BJ (cell line): ENCODE data around the gene IRF9. TPM values are rescaled to one million over a fixed set of nuclear protein-coding genes. Genes with fewer than 3 reads are reported as not detected.

ENCODE experiments used
- CTCF ChIA-PET: fragments of 350-600 bp; formaldehyde crosslinking; extraction: SDS; loops from one replicate; lab custom pipeline; 2021; ENCODE audit warnings: antibody characterized with exemption, inconsistent platforms; lab: Yijun Ruan, JAX
- POLR2A ChIA-PET: fragments of 300-600 bp; sonication (Branson Sonifier 250); formaldehyde crosslinking; extraction: SDS; loops from one replicate; lab custom pipeline; 2021; ENCODE audit warnings: antibody characterized with exemption; lab: Charles Lee
- DNase-seq: peaks from one replicate; pipeline ENCODE4 v3.0.0-alpha.2; 2011; ENCODE audit warnings: low read depth
- H3K27me3 ChIP-seq: 2 replicates; pipeline ENCODE4 v1.6.0; 2011; ENCODE audit warnings: low read length; ENCODE audit not compliant: control insufficient read depth, insufficient read depth
- H3K36me3 ChIP-seq: 2 replicates; pipeline ENCODE4 v1.5.1; 2011; ENCODE audit warnings: low read length; ENCODE audit not compliant: control insufficient read depth, insufficient read depth
- H3K4me3 ChIP-seq: 2 replicates; pipeline ENCODE4 v1.5.1; 2011; ENCODE audit warnings: low read depth, mild to moderate bottlenecking, control low read depth, low read length
- CTCF ChIP-seq: IDR thresholded peaks from 2 replicates; pipeline ENCODE4 v1.5.1; 2011; ENCODE audit warnings: low read depth, mild to moderate bottlenecking, control low read depth, inconsistent platforms, low read length, moderate library complexity; ENCODE audit not compliant: insufficient read depth
- polyA minus RNA-seq: library from RNA; depleted of rRNA, polyadenylated mRNA; stranded (reverse); fragments of >200 nt; gene quantifications from 2 replicates; pipeline ENCODE4 v1.2.3, GENCODE V29; 2011; rRNA and poly(A)+ RNA removed
- polyA plus RNA-seq: library from polyadenylated mRNA; depleted of rRNA; stranded (reverse); fragments of >200 nt; gene quantifications from 2 replicates; pipeline ENCODE4 v1.2.3, GENCODE V29; 2011; rRNA removed

The IRF9 gene
- polyA plus RNA-seq (84.8 and 107 TPM in 2 replicates), polyA minus RNA-seq (69.7 and 117 TPM in 2 replicates)

GRCh38 chr14:24160850-24161804, at the start of gene IRF9:
Gene IRF9 (plus strand): TSS chr14:24161265. CDS start chr14:24162145, 880 bp downstream.
- H3K36me3 ChIP-seq: peaks cover 50% of the 10 kb centered on the region
- DNase-seq: peak; percentile 78
- CTCF ChIA-PET: interaction anchor here (0.6 to 4.6 kb wide), 34 partner anchors 10 to 281 kb away, joined by 3 to 39 read pairs (median 5); partner anchors contain the start of genes CHMP4A, DCAF11, EMC9 and IPO4
- peak within 1 kb of the TSS; percentile 60 for H3K4me3 ChIP-seq
- no peaks in the 10 kb centered on the region for H3K27me3 ChIP-seq
- POLR2A ChIA-PET: interaction anchor here (0.6 to 1.9 kb wide), 5 partner anchors 10 to 20 kb away, joined by 3 to 8 read pairs (median 3); partner anchors contain the start of genes EMC9 and PSME2
- peak; percentile 96 for TF ChIP-seq CTCF

DNA sequence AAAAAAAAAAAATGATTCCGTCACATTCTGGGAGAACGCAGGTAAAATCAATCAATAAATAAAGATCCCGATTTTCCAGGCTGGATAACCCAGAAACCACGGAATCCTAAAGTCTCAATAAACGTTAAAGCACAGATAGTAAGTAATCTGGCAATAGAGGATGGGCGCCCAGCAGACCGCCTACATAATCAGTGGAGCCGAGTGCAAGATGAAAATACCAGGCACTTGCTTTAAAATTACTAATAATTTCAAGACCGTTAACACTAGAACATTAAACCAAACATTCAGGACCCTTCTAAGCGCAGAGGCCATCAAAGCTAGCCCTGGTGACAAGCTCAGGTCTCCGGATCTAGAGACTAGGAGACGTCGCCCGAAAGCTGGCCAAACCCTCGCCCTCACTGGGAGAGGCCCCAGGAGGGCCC, 47.7 kb upstream of the IRF9 start:
- DNase-seq: no peak
- Histone ChIP-seq H3K36me3 (peaks cover 2% of the 10 kb centered on the region; the same call in 1 of the 2 replicates), H3K27me3 (no peaks in the 10 kb centered on the region), H3K4me3 (peak overlapping the region; percentile 59)
- CTCF ChIA-PET: interaction anchor here (2.3 to 2.6 kb wide), 3 partner anchors 47 to 184 kb away, joined by 7 to 15 read pairs (median 11); partner anchors contain the start of gene IRF9
- TF ChIP-seq CTCF: no peak
- POLR2A ChIA-PET: interaction anchor here (0.5 to 1.1 kb wide), 2 partner anchors 18 to 1131 kb away, joined by 3 to 4 read pairs; partner anchors contain the start of gene AJUBA

- peak; percentile 54 for DNase-seq
- CTCF ChIA-PET: interaction anchor here (1.0 to 2.6 kb wide), 6 partner anchors 20 to 317 kb away, joined by 3 to 15 read pairs (median 6); partner anchors contain the start of genes IRF9 and PCK2
- Histone ChIP-seq H3K27me3 (no peaks in the 10 kb centered on the region), H3K4me3 (peak overlapping the region; percentile 59), H3K36me3 (peaks cover 7% of the 10 kb centered on the region; the same call in 1 of the 2 replicates)
- no peak for TF ChIP-seq CTCF
- POLR2A ChIA-PET: interaction anchor here (0.5 to 1.2 kb wide), 7 partner anchors 8 to 1131 kb away, joined by 3 to 6 read pairs (median 4); partner anchors contain the start of genes AJUBA, PCK2, PSME2 and RNF31
These were observed 47.1 kb upstream of the IRF9 start for GRCh38 chr14:24113801-24114531.

GRCh38 chr14:24114532-24115421, 46.3 kb upstream of the IRF9 start, which contains the start of the genes DCAF11 and NRL:
Gene DCAF11 (plus strand): TSS chr14:24114777. CDS start chr14:24115595, 818 bp downstream.
Gene NRL (minus strand): TSS chr14:24114949. CDS start chr14:24082848, 32,101 bp downstream.
- no peak for TF ChIP-seq CTCF
- ChIA-PET CTCF (interaction anchor here (1.0 to 2.6 kb wide), 7 partner anchors 21 to 317 kb away, joined by 3 to 15 read pairs (median 4); partner anchors contain the start of genes IRF9 and PCK2), POLR2A (interaction anchor here (0.6 to 1.2 kb wide), 6 partner anchors 9 to 317 kb away, joined by 3 to 6 read pairs (median 4); partner anchors contain the start of genes PCK2, PSME1, PSME2 and RNF31)
- Histone ChIP-seq H3K4me3 (peak within 1 kb of the TSS; percentile 70), H3K27me3 (no peaks in the 10 kb centered on the region), H3K36me3 (peaks cover 11% of the 10 kb centered on the region)
- peak; percentile 99 for DNase-seq
